ENCODE results near the gene CDC14A.

The CDC14A gene

DNA sequence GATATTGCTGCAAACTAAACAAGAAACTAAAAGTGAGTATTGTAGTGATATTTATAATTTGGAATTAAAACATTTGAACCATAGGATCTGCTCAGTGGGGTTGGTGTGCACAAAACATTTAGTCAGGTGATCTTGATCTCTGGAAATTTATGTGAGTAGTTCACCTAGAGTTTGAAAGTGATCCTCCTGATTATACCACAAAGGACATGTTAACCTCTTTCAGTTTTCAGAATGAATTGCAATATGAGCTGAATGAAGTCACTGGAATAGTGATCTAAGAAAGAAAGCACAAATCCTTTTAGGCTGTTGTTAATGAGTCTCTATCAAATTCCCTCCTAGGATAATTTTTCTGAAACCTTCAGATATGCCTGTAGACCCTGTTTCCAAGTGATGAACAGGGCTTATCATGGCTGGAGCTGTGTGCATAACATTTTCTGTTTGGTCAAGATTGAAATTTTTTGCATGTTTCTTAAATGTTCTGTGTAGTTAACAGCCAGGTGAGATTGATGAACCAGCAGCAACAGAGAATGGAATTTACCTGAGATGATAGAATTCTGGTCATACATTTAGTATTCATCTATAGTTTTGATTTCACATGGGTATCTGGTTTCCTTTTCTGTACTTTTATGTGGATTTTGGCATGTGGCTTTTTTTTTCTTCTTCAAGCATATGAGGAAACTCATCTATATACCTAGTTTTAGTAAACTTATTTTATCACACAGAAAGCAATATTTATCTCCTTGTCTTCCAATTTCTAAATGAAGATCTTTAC, 25.5 kb downstream of the CDC14A start:
- ChIA-PET CTCF (interaction anchor here (0.7 kb wide), 1 partner anchor 12 kb away, joined by 3 read pairs; no protein-coding TSS in a partner anchor), POLR2A (no interaction called here)
- no peak for DNase-seq (ENCODE audit: extremely low spot score)
- no peak for TF ChIP-seq HDGF (IDR thresholded peaks at IDR 0.05; ENCODE audit: borderline replicate concordance)
- no peak for TF ChIP-seq NFRKB (IDR thresholded peaks at IDR 0.05)
- TF ChIP-seq SP1 (IDR thresholded peaks at IDR 0.05), result no peak
- no peak for TF ChIP-seq ARNT (IDR thresholded peaks at IDR 0.05)
- no peak for TF ChIP-seq CTBP1 (IDR thresholded peaks at IDR 0.05; ENCODE audit: borderline replicate concordance)
- no peak for TF ChIP-seq FOXA1 (IDR thresholded peaks at IDR 0.05)
- no peak for TF ChIP-seq TARDBP (IDR thresholded peaks at IDR 0.05)
- no peak for TF ChIP-seq ZNF384 (IDR thresholded peaks at IDR 0.05)
- TF ChIP-seq, protein P1, sequence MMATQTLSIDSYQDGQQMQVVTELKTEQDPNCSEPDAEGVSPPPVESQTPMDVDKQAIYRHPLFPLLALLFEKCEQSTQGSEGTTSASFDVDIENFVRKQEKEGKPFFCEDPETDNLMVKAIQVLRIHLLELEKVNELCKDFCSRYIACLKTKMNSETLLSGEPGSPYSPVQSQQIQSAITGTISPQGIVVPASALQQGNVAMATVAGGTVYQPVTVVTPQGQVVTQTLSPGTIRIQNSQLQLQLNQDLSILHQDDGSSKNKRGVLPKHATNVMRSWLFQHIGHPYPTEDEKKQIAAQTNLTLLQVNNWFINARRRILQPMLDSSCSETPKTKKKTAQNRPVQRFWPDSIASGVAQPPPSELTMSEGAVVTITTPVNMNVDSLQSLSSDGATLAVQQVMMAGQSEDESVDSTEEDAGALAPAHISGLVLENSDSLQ (IDR thresholded peaks at IDR 0.05), result no peak
- no peak for TF ChIP-seq FOXM1 (IDR thresholded peaks at IDR 0.05; ENCODE audit: borderline replicate concordance)
- no peak for TF ChIP-seq BHLHE40 (IDR thresholded peaks at IDR 0.05; ENCODE audit: borderline replicate concordance)
- TF ChIP-seq ELF4 (IDR thresholded peaks at IDR 0.05), result no peak
- no peak for TF ChIP-seq LEF1 (IDR thresholded peaks at IDR 0.05; ENCODE audit: borderline replicate concordance)

DNA sequence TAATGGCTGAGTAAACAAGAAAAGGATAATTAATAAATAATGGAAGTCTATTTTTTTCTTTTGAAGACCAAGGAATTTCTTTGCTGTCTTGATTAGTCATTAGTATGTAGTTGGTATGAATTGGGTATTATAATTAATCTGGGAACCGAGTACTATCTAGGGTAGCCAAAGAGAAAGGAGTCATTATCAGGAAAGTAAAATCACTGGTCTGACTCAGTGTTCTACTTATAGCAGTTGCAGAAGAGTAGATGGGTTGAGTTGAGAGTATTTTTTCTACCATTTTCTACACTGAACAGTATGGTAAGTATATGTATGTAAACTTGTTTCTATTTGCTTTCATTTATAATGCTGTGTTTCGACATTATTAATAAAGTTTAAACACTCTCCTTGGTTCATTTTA, 26.6 kb downstream of the CDC14A start:
- DNase-seq (ENCODE audit: extremely low spot score), result no peak
- ChIA-PET CTCF (no interaction called here), POLR2A (no interaction called here)
- TF ChIP-seq NFRKB (IDR thresholded peaks at IDR 0.05) (no peak), FOXM1 (IDR thresholded peaks at IDR 0.05; ENCODE audit: borderline replicate concordance) (no peak), FOXK2 (IDR thresholded peaks at IDR 0.05) (no peak), L3MBTL2 (conservative IDR thresholded peaks at IDR 0.05) (no peak), FOXA1 (IDR thresholded peaks at IDR 0.05) (no peak), BHLHE40 (IDR thresholded peaks at IDR 0.05; ENCODE audit: borderline replicate concordance) (no peak), SP1 (IDR thresholded peaks at IDR 0.05) (no peak), TARDBP (IDR thresholded peaks at IDR 0.05) (no peak), HDGF (IDR thresholded peaks at IDR 0.05; ENCODE audit: borderline replicate concordance) (no peak), LEF1 (IDR thresholded peaks at IDR 0.05; ENCODE audit: borderline replicate concordance) (no peak), ZNF384 (IDR thresholded peaks at IDR 0.05) (no peak), CTBP1 (IDR thresholded peaks at IDR 0.05; ENCODE audit: borderline replicate concordance) (no peak), ELF4 (IDR thresholded peaks at IDR 0.05) (no peak), SUZ12 (IDR thresholded peaks at IDR 0.05) (no peak), ARNT (IDR thresholded peaks at IDR 0.05) (no peak)
- TF ChIP-seq, protein P1 (IDR thresholded peaks at IDR 0.05), result no peak

DNA sequence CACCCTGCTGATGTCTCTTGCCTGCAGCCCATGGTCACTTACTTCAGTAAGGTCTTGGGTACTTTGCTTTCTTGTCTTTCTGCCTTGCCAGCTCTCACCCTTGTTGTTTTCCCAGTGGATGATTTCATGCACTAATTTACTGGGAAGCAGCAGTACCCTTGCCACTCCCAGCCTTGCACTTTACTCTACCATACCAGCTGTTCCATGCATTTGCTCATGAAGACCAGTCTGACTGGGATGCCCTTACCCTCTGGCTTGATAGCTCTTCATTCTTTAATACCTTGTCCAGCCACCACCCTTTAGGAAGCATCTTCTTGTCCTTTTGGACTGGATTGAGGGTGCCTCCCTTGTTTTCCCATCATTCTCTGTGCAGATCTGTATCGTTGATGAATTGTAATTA, 28.3 kb downstream of the CDC14A start:
- POLR2A ChIA-PET, result no interaction called here
- CTCF ChIA-PET, result no interaction called here
- no peak for DNase-seq (ENCODE audit: extremely low spot score)
- TF ChIP-seq LEF1 (IDR thresholded peaks at IDR 0.05; ENCODE audit: borderline replicate concordance), result no peak
- no peak for TF ChIP-seq TARDBP (IDR thresholded peaks at IDR 0.05)
- TF ChIP-seq SP1 (IDR thresholded peaks at IDR 0.05), result no peak
- no peak for TF ChIP-seq CTBP1 (IDR thresholded peaks at IDR 0.05; ENCODE audit: borderline replicate concordance)
- TF ChIP-seq HDGF (IDR thresholded peaks at IDR 0.05; ENCODE audit: borderline replicate concordance), result no peak
- no peak for TF ChIP-seq FOXM1 (IDR thresholded peaks at IDR 0.05; ENCODE audit: borderline replicate concordance)
- TF ChIP-seq ELF4 (IDR thresholded peaks at IDR 0.05), result no peak
- no peak for TF ChIP-seq SUZ12 (IDR thresholded peaks at IDR 0.05)
- TF ChIP-seq ZNF384 (IDR thresholded peaks at IDR 0.05), result no peak
- TF ChIP-seq, protein P1 (IDR thresholded peaks at IDR 0.05), result no peak
- TF ChIP-seq FOXK2 (IDR thresholded peaks at IDR 0.05), result no peak
- TF ChIP-seq ARNT (IDR thresholded peaks at IDR 0.05), result no peak
- no peak for TF ChIP-seq NFRKB (IDR thresholded peaks at IDR 0.05)
- TF ChIP-seq FOXA1 (IDR thresholded peaks at IDR 0.05), result no peak
- TF ChIP-seq L3MBTL2 (conservative IDR thresholded peaks at IDR 0.05), result no peak
- no peak for TF ChIP-seq BHLHE40 (IDR thresholded peaks at IDR 0.05; ENCODE audit: borderline replicate concordance)

DNA sequence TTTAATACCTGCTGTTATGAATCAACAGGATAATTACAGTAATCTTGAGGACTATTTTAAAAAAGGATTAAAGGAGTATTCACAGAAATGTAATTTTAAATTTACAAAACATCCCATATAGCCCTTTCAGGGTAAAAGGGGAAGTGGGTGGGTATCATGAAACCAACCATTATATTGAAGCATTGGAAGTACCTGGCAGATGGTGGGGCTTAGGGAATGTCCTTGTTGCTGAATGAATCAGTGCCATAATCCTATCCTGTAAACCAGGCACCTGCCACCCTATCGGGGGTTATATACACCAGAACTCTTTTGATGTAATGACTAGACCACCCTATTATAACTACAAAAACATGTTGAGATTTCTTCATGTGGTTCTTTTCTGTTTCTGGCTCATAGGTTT, 30.4 kb downstream of the CDC14A start:
- DNase-seq (ENCODE audit: extremely low spot score), result no peak

More for the DNA sequence above, 30.4 kb downstream of the CDC14A start:
- ChIA-PET CTCF (no interaction called here), POLR2A (interaction anchor here (1.1 kb wide), 1 partner anchor 29 kb away, joined by 3 read pairs; no protein-coding TSS in a partner anchor)
- TF ChIP-seq FOXA1 (IDR thresholded peaks at IDR 0.05) (no peak), FOXM1 (IDR thresholded peaks at IDR 0.05; ENCODE audit: borderline replicate concordance) (no peak), SP1 (IDR thresholded peaks at IDR 0.05) (no peak), SUZ12 (IDR thresholded peaks at IDR 0.05) (no peak), HDGF (IDR thresholded peaks at IDR 0.05; ENCODE audit: borderline replicate concordance) (no peak), BHLHE40 (IDR thresholded peaks at IDR 0.05; ENCODE audit: borderline replicate concordance) (no peak), ZNF384 (IDR thresholded peaks at IDR 0.05) (no peak), ARNT (IDR thresholded peaks at IDR 0.05) (no peak), NFRKB (IDR thresholded peaks at IDR 0.05) (no peak), LEF1 (IDR thresholded peaks at IDR 0.05; ENCODE audit: borderline replicate concordance) (no peak), ELF4 (IDR thresholded peaks at IDR 0.05) (no peak), FOXK2 (IDR thresholded peaks at IDR 0.05) (no peak), CTBP1 (IDR thresholded peaks at IDR 0.05; ENCODE audit: borderline replicate concordance) (no peak), TARDBP (IDR thresholded peaks at IDR 0.05) (no peak), L3MBTL2 (conservative IDR thresholded peaks at IDR 0.05) (no peak)
- TF ChIP-seq, protein P1 (IDR thresholded peaks at IDR 0.05), result no peak

All from HEK293T (cell line).